Occipital lobe (tissue), 2 donors: ENCODE results near the gene REC8. TPM values are rescaled to one million over a fixed set of nuclear protein-coding genes. Genes with fewer than 3 reads are reported as not detected.

Source experiments
- small RNA-seq: library from RNA; depleted of rRNA; stranded (forward); fragments of <200 nt; gene quantifications from one replicate; pipeline ENCODE3, GENCODE V24; 2014
- total RNA-seq: library from RNA; depleted of rRNA; stranded (reverse); fragments of >200 nt; gene quantifications from one replicate; pipeline ENCODE4 v1.2.3, GENCODE V29; 2014

The REC8 gene
- total RNA-seq, 1 donor from 2014 or later = 20.4 TPM

Small RNA genes lying within 50 kb of the gene (small RNA-seq; reads per million reads assigned to genes)
- not detected for gene AL136295.4
- gene CHMP4A = not detected
- not detected for gene IPO4
- gene IRF9 = not detected
- 0.15 reads per million for gene MDP1
- gene RNA5SP383 = not detected

Other genes with a start within 250 kb of the REC8 start
- 4.4 TPM for gene DHRS4, start 218.3 kb upstream of the REC8 start, total RNA-seq
- gene DHRS4L2, start 183.2 kb upstream of the REC8 start, total RNA-seq = 1.9 TPM
- 24.2 TPM for gene CARMIL3, start 120.1 kb upstream of the REC8 start, total RNA-seq
- gene CPNE6, start 100.5 kb upstream of the REC8 start, total RNA-seq = 10.8 TPM
- 1.1 TPM for gene PCK2, start 77.8 kb upstream of the REC8 start, total RNA-seq
- gene DCAF11, start 57.3 kb upstream of the REC8 start, total RNA-seq = 60.0 TPM
- 0.94 TPM for gene NRL, start 57.1 kb upstream of the REC8 start, total RNA-seq
- gene FITM1, start 41.4 kb upstream of the REC8 start, total RNA-seq = not detected
- gene PSME1, start 35.9 kb upstream of the REC8 start, total RNA-seq = 24.5 TPM
- 9.5 TPM for gene EMC9, start 30.5 kb upstream of the REC8 start, total RNA-seq
- gene PSME2, start 25.5 kb upstream of the REC8 start, total RNA-seq = 26.0 TPM
- 20.4 TPM for gene RNF31, start 24.6 kb upstream of the REC8 start, total RNA-seq
- 20.7 TPM for gene IRF9, start 10.8 kb upstream of the REC8 start, total RNA-seq
- 11.7 TPM for gene IPO4, start 16.7 kb downstream of the REC8 start, total RNA-seq
- gene TM9SF1, start 23.4 kb downstream of the REC8 start, total RNA-seq = 20.6 TPM
- not detected for gene TSSK4, start 33.6 kb downstream of the REC8 start, total RNA-seq
- gene CHMP4A, start 41.4 kb downstream of the REC8 start, total RNA-seq = 41.5 TPM
- 15.6 TPM for gene MDP1, start 44.0 kb downstream of the REC8 start, total RNA-seq
- gene NEDD8, start 60.3 kb downstream of the REC8 start, total RNA-seq = 51.3 TPM
- gene GMPR2, start 60.8 kb downstream of the REC8 start, total RNA-seq = 38.8 TPM
- gene TINF2, start 70.5 kb downstream of the REC8 start, total RNA-seq = 45.1 TPM
- gene TGM1, start 91.1 kb downstream of the REC8 start, total RNA-seq = 0.94 TPM
- gene RABGGTA, start 99.5 kb downstream of the REC8 start, total RNA-seq = 19.5 TPM
- 4.1 TPM for gene DHRS1, start 127.7 kb downstream of the REC8 start, total RNA-seq
- gene NOP9, start 127.8 kb downstream of the REC8 start, total RNA-seq = 23.7 TPM
- gene CIDEB, start 135.9 kb downstream of the REC8 start, total RNA-seq = 3.4 TPM
- gene LTB4R2, start 138.1 kb downstream of the REC8 start, total RNA-seq = 1.4 TPM
- gene LTB4R, start 139.4 kb downstream of the REC8 start, total RNA-seq = 1.6 TPM
- 1.4 TPM for gene ADCY4, start 163.0 kb downstream of the REC8 start, total RNA-seq
- gene RIPK3, start 167.9 kb downstream of the REC8 start, total RNA-seq = 0.47 TPM
- 5.1 TPM for gene NFATC4, start 196.1 kb downstream of the REC8 start, total RNA-seq
- gene NYNRIN, start 226.9 kb downstream of the REC8 start, total RNA-seq = 15.0 TPM